Activated CD8-positive, alpha-beta T cell treated with anti-CD3 and anti-CD28 coated beads, Interleukin-2, amount 10 ng/mL, durations not matched to agents 7 days and 5 days (primary cell): ENCODE data around the gene PRR23C. TPM values are rescaled to one million over a fixed set of nuclear protein-coding genes. Genes with fewer than 3 reads are reported as not detected.

Experiments used
- ATAC-seq: fragments of 150-1000 bp; cut with Tn5 transposase; one replicate; pipeline ENCODE4 v1.10.0; 2021; ENCODE audit warnings: moderate library complexity
- CTCF ChIA-PET: fragments of 350-600 bp; sonication (Branson Sonifier 250); formaldehyde crosslinking; loops from one replicate; lab custom pipeline; 2021; ENCODE audit warnings: antibody characterized with exemption; lab: Charles Lee
- POLR2A ChIA-PET: fragments of 350-600 bp; sonication (Branson Sonifier 250); formaldehyde crosslinking; loops from one replicate; lab custom pipeline; 2021; ENCODE audit warnings: antibody characterized with exemption; lab: Charles Lee
- DNase-seq: peaks from one replicate; pipeline ENCODE4 v3.0.0-alpha.2; 2020
- H3K27ac Mint-ChIP-seq: one replicate; pipeline ENCODE4 v1.8.0; 2021; ENCODE audit warnings: mild to moderate bottlenecking, mixed read lengths
- H3K27me3 Mint-ChIP-seq: one replicate; pipeline ENCODE4 v1.8.0; 2021; ENCODE audit warnings: low read depth, mixed read lengths
- H3K36me3 Mint-ChIP-seq: one replicate; pipeline ENCODE4 v1.8.0; 2021; ENCODE audit warnings: low read depth, mixed read lengths
- H3K4me1 Mint-ChIP-seq: one replicate; pipeline ENCODE4 v1.8.0; 2021; ENCODE audit warnings: low read depth, mixed read lengths
- H3K4me3 Mint-ChIP-seq: one replicate; pipeline ENCODE4 v1.8.0; 2021; ENCODE audit warnings: mild to moderate bottlenecking, mixed read lengths
- H3K9me3 Mint-ChIP-seq: one replicate; pipeline ENCODE4 v1.8.0; 2022; ENCODE audit warnings: mixed read lengths; ENCODE audit not compliant: insufficient read depth
- total RNA-seq, 2 experiments: library from RNA; stranded (reverse); gene quantifications; one replicate each; pipeline ENCODE4 v1.2.3, GENCODE V29; 2021

PRR23C gene
- not detected for total RNA-seq

DNA sequence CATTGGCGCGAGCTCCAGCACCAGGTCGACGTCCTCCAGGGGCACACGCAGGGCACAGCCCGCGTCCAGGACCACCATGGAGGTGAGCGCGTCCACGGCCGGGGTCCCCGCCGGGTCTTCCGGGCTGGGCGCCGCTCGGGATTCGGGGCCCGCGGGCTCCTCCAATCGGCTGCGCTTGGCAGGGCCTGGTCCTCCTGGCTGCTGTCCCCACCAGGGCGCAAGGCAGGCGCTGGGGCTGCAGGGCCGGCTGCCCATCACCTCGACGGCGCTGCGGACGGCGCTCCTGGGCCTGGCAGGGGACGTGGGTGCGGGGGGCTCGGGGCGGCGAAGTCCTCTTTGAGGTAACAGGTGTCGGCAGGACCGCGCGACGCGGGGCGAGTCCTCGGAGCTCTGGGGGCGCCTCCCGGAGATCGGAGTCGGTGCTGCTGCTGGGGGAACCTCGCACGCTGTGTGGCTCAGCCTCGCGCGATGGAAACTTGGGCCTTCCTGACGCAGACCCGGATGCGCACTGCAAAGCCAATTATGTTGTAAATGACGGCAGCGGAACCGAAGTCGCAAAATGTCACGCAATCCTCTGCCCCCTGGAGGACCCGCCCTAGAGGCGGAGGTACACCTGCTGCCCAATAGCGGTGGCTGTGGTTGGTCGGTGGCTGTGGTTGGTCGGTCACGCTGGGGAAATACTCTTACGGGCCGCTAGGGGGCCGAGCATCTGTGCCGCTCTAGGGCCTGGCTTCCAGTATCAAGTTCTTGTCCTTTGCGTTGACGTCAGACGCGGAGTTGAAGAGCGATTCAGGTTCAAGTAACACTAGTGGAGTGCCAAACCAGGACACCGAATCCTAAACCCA, at the start of gene PRR23C:
PRR23C (minus strand) TSS at position 527 of the 845 bp plus-strand sequence; CDS start at position 255, 272 bp downstream.
- no peak for ATAC-seq
- no peaks in the 10 kb centered on the region for H3K4me1 Mint-ChIP-seq
- H3K36me3 Mint-ChIP-seq, result no peaks in the 10 kb centered on the region
- ChIA-PET POLR2A (no interaction called here), CTCF (no interaction called here)
- H3K27me3 Mint-ChIP-seq, result no peaks in the 10 kb centered on the region
- DNase-seq, result no peak
- H3K9me3 Mint-ChIP-seq, result peaks cover 3% of the 10 kb centered on the region
- H3K27ac Mint-ChIP-seq, result no peak within 1 kb of the TSS
- H3K4me3 Mint-ChIP-seq, result no peak within 1 kb of the TSS

DNA sequence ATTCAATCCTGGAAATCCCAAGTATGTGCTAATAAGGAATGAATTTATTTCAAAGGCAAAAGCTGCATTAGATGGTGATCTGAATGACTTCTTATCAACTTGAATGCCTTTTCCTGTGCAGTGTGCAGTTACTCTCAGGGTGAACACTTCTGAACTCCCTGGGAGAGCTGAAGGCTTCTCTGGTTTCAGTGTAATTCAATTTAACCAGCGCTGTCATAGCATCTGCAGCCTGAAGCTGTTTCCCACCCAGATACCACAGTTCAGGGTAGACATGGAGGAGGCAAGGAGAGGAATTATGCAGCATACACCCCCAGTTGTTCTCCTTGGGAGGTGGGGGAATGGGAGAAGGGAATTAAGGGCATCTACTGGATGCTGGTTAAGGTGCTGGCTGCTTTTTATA, 49.1 kb upstream of the PRR23C start:
- Mint-ChIP-seq H3K27me3 (peaks cover 9% of the 10 kb centered on the region), H3K4me1 (no peaks in the 10 kb centered on the region), H3K9me3 (no peaks in the 10 kb centered on the region), H3K36me3 (no peaks in the 10 kb centered on the region), H3K4me3 (no peak overlapping the region), H3K27ac (no peak overlapping the region)
- ATAC-seq (no peak), DNase-seq (no peak)
- ChIA-PET CTCF (no interaction called here), POLR2A (no interaction called here)

- Mint-ChIP-seq H3K27ac (no peak overlapping the region), H3K27me3 (peaks cover 11% of the 10 kb centered on the region), H3K4me3 (no peak overlapping the region), H3K9me3 (no peaks in the 10 kb centered on the region), H3K4me1 (no peaks in the 10 kb centered on the region), H3K36me3 (no peaks in the 10 kb centered on the region)
- ChIA-PET CTCF (interaction anchor here (1.1 kb wide), 1 partner anchor 23 kb away, joined by 4 read pairs; no protein-coding TSS in a partner anchor), POLR2A (no interaction called here)
- ATAC-seq, result no peak
- DNase-seq, result no peak
Measured at GRCh38 chr3:139088462-139089324, 44.0 kb upstream of the PRR23C start.

- ATAC-seq (no peak), DNase-seq (no peak)
- Mint-ChIP-seq H3K9me3 (no peaks in the 10 kb centered on the region), H3K27me3 (peaks cover 10% of the 10 kb centered on the region), H3K36me3 (no peaks in the 10 kb centered on the region), H3K4me1 (no peaks in the 10 kb centered on the region), H3K4me3 (no peak overlapping the region), H3K27ac (no peak overlapping the region)
- POLR2A ChIA-PET, result no interaction called here
- CTCF ChIA-PET, result no interaction called here
Measured at GRCh38 chr3:139087621-139088020, 42.9 kb upstream of the PRR23C start.

DNA sequence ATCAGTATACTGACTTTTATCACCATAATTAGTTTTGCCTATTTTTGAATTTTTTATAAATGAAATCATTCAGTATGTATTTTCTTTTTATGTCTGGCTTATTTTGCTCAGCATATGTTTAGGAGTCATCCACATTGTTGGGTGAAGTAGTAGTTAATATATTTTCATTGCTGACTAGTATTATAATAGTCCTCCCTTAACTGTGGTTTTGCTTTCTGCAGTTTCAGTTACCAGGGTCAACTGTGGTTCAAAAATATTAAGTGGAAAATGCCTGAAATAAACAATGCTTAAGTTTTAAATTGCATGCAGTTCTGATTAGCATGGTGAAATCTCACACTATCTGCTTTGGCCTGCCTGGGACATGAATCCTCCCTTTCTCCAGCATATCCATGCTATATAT, 39.5 kb upstream of the PRR23C start:
- CTCF ChIA-PET, result no interaction called here
- H3K27ac Mint-ChIP-seq, result no peak overlapping the region
- POLR2A ChIA-PET, result no interaction called here

DNA sequence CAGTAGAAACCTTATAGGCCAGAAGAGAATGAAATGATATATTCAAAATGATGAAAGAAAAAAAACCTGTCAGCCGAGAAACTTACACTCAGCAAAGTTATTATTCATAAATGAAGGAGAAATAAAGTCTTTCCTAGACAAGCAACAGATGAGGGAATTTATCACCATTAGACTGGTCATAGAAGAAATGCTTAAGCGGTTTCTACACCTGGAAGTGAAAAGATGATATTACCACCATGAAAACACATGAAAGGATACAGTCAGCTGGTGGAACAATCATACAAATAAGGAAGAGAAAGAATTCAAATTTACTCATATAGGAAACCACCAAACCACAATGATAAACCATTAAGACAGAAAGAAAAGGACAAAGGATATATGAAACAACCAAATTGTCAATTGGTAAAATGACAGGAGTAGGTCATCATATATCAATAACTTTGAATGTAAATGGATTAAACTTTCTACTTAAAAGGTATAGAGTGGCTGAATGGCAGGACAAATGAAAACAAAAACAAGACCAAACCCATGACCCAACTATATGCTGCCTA, 29.9 kb upstream of the PRR23C start:
- no peak overlapping the region for H3K27ac Mint-ChIP-seq
- ATAC-seq, result no peak

More for the DNA sequence above, 39.5 kb upstream of the PRR23C start:
- Mint-ChIP-seq H3K4me3 (no peak overlapping the region), H3K27me3 (peaks cover 8% of the 10 kb centered on the region), H3K4me1 (no peaks in the 10 kb centered on the region), H3K9me3 (no peaks in the 10 kb centered on the region), H3K36me3 (no peaks in the 10 kb centered on the region)
- ATAC-seq (no peak), DNase-seq (no peak)

DNA sequence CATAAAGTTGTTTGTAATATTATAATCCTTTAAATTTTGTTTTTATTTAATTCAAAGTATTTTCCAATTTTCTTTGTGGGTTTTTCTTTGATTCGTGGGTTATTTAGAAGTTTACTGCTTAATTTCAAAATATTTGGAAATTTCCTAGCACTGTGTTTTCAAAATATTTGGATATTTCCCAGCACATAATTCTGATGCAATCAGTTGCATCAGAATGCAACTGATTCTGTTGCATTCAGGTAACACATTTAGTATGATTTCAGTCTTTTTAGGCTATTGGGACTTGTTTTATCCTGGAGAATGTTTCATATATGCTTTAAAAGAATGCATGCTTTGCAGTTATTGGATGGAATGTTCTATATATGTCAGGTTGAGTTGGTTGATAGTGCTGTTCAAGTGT, 18.2 kb upstream of the PRR23C start:
- no peak overlapping the region for H3K4me3 Mint-ChIP-seq
- ChIA-PET POLR2A (no interaction called here), CTCF (no interaction called here)
- H3K9me3 Mint-ChIP-seq, result no peaks in the 10 kb centered on the region
- ATAC-seq, result no peak
- no peaks in the 10 kb centered on the region for H3K4me1 Mint-ChIP-seq
- no peaks in the 10 kb centered on the region for H3K36me3 Mint-ChIP-seq
- no peak overlapping the region for H3K27ac Mint-ChIP-seq
- H3K27me3 Mint-ChIP-seq, result peaks cover 1% of the 10 kb centered on the region
- DNase-seq, result no peak

More for the DNA sequence above, 29.9 kb upstream of the PRR23C start:
- Mint-ChIP-seq H3K4me3 (no peak overlapping the region), H3K9me3 (peaks cover 11% of the 10 kb centered on the region), H3K27me3 (peaks cover 5% of the 10 kb centered on the region), H3K36me3 (no peaks in the 10 kb centered on the region), H3K4me1 (peaks cover 3% of the 10 kb centered on the region)
- ChIA-PET CTCF (no interaction called here), POLR2A (no interaction called here)
- no peak for DNase-seq

GRCh38 chr3:139052802-139053600, 8.3 kb upstream of the PRR23C start:
- Mint-ChIP-seq H3K4me1 (no peaks in the 10 kb centered on the region), H3K36me3 (no peaks in the 10 kb centered on the region), H3K4me3 (no peak overlapping the region), H3K9me3 (peaks cover 7% of the 10 kb centered on the region), H3K27ac (no peak overlapping the region), H3K27me3 (no peaks in the 10 kb centered on the region)
- no peak for DNase-seq
- CTCF ChIA-PET, result no interaction called here
- POLR2A ChIA-PET, result no interaction called here
- no peak for ATAC-seq

GRCh38 chr3:139043554-139044365, 932 bp downstream of the PRR23C start:
- DNase-seq (no peak), ATAC-seq (no peak)
- Mint-ChIP-seq H3K4me1 (no peaks in the 10 kb centered on the region), H3K4me3 (no peak overlapping the region), H3K36me3 (no peaks in the 10 kb centered on the region), H3K9me3 (peaks cover 3% of the 10 kb centered on the region), H3K27me3 (no peaks in the 10 kb centered on the region), H3K27ac (no peak overlapping the region)
- ChIA-PET CTCF (no interaction called here), POLR2A (no interaction called here)

DNA sequence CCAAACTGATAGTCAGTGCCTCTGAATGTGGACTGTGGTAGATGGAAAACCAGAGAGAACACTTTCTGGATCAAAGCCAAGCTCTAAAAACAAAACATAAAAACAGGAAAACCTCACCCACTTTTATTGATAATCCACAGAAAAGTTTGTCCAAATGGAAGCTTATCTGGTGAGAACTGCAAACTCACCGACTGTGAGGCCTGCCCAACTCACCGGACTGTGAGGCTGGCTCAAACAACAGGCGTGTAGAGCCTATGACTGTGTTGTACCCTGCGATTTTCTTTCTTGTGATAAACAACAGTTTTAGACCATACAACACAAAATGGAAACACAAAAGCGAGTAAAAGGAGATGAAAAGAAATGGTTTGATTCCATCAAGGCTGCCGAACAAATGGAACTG, 7.2 kb downstream of the PRR23C start:
- no peaks in the 10 kb centered on the region for H3K4me1 Mint-ChIP-seq

More for the DNA sequence above, 7.2 kb downstream of the PRR23C start:
- no peak overlapping the region for H3K4me3 Mint-ChIP-seq
- ATAC-seq, result no peak
- no peaks in the 10 kb centered on the region for H3K27me3 Mint-ChIP-seq
- H3K9me3 Mint-ChIP-seq, result no peaks in the 10 kb centered on the region
- ChIA-PET POLR2A (no interaction called here), CTCF (no interaction called here)
- no peak for DNase-seq
- no peaks in the 10 kb centered on the region for H3K36me3 Mint-ChIP-seq
- no peak overlapping the region for H3K27ac Mint-ChIP-seq
